DMS 273 treated with DMSO at 0.1 percent for 48 hours (cell line): ENCODE data around the gene GNAQ.

Source experiments
- DNase-seq: peaks from one replicate; lab custom pipeline; 2025; lab: John Stamatoyannopoulos, UW

The GNAQ gene

GRCh38 chr9:78003730-78004129 is 27.9 kb downstream of the GNAQ start:
- DNase-seq, result no peak

DNA sequence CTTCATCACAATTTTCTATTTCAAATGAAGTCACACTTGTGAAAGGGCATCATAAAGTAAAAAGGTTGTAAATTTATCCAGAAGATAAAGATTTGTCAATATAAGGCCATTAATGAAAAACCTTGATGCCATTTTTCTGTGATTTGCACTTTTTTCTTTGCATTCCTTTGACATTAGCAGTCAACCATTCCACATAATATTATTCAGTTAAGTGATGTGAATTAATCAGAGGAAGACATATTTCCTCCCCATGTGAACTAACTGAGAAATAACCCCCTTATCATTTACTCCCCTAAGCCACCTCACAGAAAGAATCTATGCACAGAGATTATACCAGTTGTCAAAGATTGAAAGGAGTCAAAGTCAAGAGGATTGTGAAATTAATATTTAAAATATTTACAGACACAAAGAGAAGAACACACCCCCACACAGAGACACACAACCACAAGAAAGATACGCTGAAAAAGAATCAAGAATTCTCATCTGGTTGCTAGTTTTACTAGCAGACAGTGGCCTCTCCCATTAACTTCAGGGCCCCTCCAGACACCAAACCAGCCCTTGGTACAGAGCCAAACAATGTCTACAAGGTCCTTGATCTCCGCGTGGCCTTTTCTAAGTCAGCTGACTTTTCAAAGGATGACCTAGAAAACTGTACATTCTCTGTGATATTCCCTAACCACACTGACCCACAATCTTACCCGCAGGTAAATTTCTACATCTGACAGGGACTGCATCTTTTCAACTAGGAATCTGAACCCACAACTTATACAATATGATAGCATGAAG is 29.5 kb downstream of the GNAQ start:
- no peak for DNase-seq

DNA sequence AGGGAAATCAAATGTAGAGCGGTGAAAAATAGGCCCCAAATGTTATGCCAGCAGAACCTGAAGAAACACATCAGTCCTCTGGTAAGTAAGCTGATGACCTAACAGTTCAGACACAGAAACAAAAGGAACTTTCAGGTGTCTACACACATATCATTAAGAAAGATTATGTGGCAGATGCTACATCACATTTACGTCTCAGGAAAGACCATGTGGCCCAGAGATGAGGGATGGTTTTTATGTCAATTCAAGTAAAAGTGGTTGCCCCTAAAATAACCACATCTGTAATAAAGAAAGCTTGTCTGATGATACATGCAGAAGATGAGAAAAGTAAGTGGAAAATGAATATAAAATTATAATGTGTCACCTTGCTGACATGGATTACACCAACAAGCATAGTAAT is 31.4 kb downstream of the GNAQ start:
- no peak for DNase-seq

DNA sequence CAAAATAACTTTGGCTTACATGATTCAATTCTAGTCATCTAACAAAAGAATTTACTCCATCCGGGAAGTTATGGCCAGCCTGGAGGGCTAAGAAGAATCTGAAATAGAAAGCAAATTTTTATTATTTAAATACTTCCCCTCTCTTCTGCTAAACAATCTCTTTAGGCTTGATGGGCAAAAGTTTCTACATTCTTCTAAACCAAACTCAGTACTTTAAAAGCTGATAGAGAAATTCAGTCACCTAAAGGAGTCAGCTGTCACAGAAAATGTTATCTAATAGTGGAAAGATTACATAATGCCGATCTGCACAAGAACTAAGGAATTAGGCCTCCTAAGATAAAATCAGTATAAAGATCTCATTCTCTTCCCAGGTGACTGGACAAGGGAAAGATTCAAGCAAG is 32.4 kb downstream of the GNAQ start:
- DNase-seq, result no peak

DNA sequence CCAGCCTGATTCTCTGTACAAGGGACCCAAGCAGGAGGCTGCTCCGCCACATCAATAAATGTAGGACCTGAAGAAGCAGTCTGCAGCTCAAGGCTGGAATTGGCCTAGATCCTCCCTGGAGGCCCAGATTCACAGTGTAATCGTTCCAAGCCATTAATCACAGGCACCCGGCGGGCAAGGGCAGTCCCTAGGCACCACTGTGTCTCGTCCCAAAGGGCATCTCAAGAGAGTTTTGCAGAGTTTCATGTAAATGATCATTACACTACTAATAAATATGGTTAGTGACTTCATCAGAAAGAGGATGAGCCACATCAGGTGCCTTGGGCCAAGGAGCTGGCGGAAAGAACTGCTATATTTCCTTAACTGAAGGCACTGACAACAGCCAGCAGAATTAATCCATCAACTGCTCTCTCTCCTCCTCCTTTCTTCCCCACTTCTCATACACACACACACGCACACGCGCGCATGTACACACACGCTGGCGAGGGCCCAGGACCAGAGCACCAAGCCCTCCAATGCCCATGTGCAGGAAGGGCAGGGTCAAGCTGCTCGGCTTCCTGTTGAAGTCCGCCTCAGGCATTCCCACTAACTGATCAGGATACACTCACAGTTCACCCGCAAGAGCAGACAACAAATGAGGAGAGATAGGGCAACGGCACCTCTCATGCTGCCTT is 33.9 kb downstream of the GNAQ start:
- DNase-seq, result no peak

DNA sequence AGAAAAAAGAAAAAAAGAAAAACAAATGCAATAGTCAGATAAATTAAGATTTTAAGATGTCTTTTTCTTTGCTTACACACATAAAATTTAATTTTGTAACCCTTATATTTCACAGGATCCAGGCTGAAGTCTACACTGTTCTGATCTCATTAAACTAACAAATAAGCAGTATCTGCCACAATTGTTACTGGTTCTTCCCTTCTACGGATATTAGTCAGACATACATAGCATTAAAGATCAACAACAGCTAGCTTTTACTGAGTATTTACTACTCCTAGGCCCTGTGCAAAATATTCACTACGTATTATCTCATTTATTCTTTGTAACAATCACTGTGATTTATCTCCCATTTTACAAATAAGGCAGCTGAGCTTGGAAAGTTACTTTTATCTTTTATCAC is 34.9 kb downstream of the GNAQ start:
- DNase-seq, result no peak

DNA sequence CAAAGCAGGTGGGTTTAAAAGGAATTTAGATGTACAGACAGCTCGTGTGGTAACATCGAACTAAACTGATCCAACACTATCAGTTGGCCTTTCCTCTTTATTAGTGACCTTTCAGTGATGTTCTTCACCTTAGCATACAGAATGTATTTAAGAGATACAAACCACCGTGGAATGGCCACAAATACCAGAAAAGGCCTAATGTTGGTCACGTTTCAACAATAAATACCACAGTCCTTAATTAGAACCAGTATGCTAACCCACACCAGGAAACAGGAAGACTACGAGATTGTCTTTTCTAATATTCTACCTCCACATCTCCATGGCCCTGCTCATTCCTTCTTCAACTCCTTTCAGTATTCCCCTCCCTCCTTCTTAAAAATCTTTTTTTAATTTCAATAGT is 40.4 kb downstream of the GNAQ start:
- no peak for DNase-seq

- DNase-seq, result no peak
These were observed 41.7 kb downstream of the GNAQ start for GRCh38 chr9:77989909-77990308.

DNA sequence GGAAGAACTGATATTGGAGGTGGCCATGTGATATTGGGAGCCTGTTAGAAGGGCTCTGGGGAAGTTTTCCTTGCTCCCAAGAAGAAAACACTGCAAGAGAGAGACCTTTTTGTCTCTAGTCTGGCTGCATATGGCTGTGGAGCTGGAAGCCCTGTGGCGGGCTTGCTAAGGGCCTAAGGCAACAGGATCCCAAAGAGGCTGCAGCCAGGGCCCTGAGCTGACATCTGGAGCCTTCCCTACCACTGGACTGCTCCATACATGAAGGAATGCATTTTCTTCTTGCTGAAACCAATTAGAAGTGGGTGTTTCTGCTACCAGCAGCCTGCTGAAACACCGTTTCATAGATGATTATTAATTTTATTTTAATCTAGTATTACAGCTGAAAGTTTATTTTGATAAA is 42.2 kb downstream of the GNAQ start:
- no peak for DNase-seq

DNA sequence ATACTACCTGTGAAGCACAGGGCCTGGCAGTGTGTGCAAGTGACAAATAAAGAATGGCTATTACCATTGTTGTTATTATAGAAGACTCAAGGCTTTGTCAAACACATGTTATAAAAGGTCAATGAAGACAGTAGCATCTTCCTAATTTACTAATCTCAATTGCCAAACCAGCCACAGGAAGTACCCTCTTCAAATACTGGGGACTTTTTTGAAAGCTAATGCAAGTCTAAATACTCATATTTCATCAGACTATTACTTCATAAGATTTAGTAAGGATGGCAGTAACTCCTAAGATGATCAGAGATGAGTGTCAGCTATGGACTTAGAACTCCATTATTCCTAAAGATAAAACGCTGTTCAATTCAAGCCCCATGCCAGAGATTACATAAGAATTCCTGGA is 43.0 kb downstream of the GNAQ start:
- no peak for DNase-seq

DNA sequence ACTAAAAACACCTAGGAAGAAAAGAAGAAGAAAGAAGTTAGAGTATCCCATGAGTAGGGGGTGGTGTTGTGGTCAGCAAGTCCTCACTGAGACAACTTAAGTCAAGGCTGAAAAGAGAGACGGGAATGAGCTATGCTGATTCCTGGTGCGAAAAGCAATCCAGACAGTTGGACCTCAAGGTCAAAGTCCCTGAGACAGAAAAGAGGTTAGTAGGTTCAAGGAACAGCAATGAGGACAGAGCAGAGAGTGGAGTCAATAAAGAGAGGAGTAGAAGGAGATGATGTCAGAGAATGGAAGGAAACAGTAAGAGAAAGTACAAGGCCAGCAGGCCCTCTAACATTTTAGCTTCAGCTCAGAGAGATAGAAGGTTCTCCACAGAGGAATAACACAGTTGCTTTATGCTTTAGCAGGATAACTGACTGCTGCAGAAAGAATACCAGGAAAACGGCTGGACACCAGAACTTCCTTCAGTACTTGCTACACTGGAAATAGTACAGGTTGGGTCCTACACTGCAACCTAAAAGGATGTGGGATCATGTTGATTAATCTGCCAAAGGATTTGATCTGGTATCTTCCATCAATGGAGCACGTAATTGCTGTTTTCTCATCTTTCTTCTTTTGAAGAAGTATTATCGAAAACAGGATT is 43.6 kb downstream of the GNAQ start:
- DNase-seq, result no peak

DNA sequence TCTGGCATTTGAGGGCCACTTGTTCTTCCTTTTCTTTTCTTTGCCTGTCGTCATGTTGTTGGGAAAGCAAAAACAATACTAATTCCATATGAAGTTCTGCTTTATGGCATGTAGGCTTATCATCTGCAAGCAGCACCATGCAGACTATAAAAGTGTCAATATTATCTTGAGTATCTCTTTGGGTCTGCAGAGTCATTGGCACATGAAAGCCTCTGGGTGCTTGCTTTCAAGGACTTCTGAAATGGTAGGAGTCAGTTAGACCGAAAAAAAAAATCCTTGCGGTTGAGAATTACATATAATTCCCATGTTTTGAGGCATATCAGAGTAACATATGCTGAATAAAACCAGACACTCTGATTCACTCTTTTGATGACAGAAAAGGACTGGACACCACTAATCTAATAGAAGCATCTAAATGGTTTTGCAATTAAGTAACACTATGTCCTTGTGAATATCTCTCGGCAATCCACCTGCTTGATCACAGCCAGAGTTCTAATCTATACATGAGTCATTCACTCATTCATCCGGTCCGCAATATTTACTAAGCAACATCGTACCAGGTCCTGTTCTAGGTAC is 44.4 kb downstream of the GNAQ start:
- DNase-seq, result no peak

- DNase-seq, result no peak
These were observed 45.6 kb downstream of the GNAQ start for GRCh38 chr9:77985996-77986395.

GRCh38 chr9:77983320-77983662 is 48.3 kb downstream of the GNAQ start:
- DNase-seq, result no peak

DNA sequence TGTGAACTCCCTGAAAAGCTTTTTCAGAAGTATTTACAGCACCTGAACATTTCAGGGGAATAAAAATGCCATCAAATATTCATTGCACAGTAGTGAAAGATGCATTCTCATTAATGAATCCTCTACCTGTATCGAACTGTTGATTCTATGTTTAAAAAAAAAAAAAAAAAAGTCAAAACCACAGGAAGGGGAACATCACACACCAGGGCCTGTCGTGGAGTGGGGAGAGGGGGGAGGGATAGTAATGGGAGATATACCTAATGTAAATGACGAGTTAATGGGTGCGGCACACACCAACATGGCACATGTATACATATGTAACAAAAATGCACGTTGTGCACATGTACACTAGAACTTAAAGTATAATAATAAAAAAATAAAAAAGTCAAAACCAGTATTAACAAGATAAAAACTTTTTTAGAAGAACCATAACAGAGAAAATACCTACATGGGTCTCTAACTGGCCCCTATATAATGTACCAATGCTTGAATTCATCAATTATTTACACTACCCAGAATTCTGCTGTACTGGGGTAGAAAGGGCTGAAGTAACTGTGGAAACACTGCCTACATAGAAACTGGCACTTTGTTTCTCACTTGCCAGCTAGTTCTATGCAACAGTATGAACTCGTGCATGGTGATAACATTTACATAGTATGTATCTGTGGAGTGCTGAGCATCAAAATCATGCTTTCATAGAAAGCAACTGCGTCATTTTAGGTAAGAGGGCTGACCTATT is 48.9 kb downstream of the GNAQ start:
- DNase-seq, result no peak

DNA sequence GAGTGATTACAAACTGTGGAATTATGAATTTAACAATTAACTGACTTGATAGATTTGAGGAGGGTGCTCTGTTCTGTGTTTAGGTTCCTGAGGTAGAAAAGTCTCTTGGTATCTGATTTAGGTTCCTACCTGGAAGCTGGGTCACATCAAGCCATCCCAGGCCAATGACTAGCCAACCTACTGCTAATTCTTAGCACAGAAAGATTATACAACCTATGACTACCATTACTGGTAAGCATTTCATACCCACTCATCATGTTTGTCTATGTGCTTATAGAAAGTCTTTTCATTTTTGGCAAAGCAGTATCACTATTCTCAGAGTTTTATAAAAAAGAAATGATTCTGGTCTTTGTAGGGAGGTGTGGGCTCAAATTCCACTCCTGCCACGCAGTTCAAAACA is 49.7 kb downstream of the GNAQ start:
- no peak for DNase-seq

- DNase-seq, result no peak
These were observed 50.3 kb downstream of the GNAQ start for GRCh38 chr9:77981332-77981731.

GRCh38 chr9:77980622-77981021 is 51.0 kb downstream of the GNAQ start:
- DNase-seq, result no peak

- no peak for DNase-seq
These were observed 53.4 kb downstream of the GNAQ start for GRCh38 chr9:77978086-77978781.

- DNase-seq, result no peak
These were observed 54.4 kb downstream of the GNAQ start for GRCh38 chr9:77977210-77977611.

DNA sequence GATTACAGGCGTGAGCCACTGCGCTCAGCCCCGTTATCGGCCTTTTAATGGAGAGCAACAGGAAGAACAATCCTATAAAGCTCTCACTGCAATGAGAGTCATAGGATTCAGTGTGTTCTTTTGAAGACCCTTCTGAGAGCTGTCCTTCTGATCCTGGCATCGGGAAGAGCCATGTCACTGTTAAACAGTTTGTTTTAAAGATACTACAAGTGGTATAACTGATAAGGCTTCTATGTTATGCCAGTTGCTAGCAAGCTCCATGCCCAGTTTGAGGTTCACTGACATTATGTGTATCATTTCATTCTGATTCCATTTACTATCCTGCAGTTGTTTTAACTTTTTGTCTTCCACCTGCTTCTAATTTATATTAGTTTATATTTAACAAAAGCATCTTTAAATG is 55.8 kb downstream of the GNAQ start:
- DNase-seq, result no peak

- no peak for DNase-seq
These were observed 56.6 kb downstream of the GNAQ start for GRCh38 chr9:77975036-77975435.
